Stimulated activated memory B cell treated with anti-CD40 and anti-IgM and Interleukin-4, amounts not matched to agents 10 μg/mL and 1 μg/mL and 100 μg/mL, for 72 hours (primary cell): ENCODE measurements around the gene COL24A1.
"Not testable (repeated sequence)": the region's sequence is repeated elsewhere in the genome, so short reads cannot be mapped to it uniquely, and the experiment has no call there.

Experiments
- ATAC-seq: fragments of 150-1000 bp; cut with Tn5 transposase; 2 replicates; pipeline ENCODE4 v1.10.0; 2021
- H3K27ac Mint-ChIP-seq: one replicate; pipeline ENCODE4 v1.8.0; 2022; ENCODE audit warnings: mild to moderate bottlenecking, mixed read lengths
- H3K27me3 Mint-ChIP-seq: one replicate; pipeline ENCODE4 v1.8.0; 2022; ENCODE audit warnings: mixed read lengths
- H3K36me3 Mint-ChIP-seq: one replicate; pipeline ENCODE4 v1.8.0; 2022; ENCODE audit warnings: mixed read lengths
- H3K4me1 Mint-ChIP-seq: one replicate; pipeline ENCODE4 v1.8.0; 2022; ENCODE audit warnings: mixed read lengths
- H3K4me3 Mint-ChIP-seq: one replicate; pipeline ENCODE4 v1.8.0; 2022; ENCODE audit warnings: mild to moderate bottlenecking, moderate library complexity, mixed read lengths
- H3K9me3 Mint-ChIP-seq: one replicate; pipeline ENCODE4 v1.8.0; 2022; ENCODE audit warnings: mixed read lengths

COL24A1 gene

DNA sequence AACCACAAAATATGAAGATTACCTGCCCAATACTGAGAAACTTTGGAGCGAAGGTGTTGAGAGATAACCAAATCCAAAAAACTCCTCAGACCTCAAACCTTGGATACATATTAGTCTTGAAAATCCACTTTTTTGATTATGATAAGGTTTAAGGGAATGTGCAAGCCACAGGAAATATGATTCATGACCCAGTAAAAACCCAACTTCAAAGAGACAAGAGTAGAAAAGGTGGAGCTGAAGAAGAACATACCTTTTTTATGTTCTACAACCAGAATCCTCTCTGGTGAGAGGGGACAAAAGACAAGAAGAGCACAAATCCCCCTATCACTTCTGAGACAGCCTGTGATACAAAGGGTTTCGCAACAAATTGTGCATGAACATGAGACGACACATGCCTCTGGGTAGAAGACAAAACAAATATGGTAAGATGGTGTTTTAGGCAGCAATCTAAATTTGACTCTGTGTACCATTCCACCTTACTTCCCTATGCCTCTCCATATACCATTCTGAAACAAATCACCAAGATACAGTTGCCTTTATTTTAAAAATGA is 37.3 kb downstream of the COL24A1 start:
- Mint-ChIP-seq H3K4me3 (no peak overlapping the region), H3K27me3 (no peaks in the 10 kb centered on the region), H3K36me3 (no peaks in the 10 kb centered on the region), H3K4me1 (no peaks in the 10 kb centered on the region), H3K27ac (no peak overlapping the region), H3K9me3 (peaks cover 7% of the 10 kb centered on the region)
- ATAC-seq: no peak

DNA sequence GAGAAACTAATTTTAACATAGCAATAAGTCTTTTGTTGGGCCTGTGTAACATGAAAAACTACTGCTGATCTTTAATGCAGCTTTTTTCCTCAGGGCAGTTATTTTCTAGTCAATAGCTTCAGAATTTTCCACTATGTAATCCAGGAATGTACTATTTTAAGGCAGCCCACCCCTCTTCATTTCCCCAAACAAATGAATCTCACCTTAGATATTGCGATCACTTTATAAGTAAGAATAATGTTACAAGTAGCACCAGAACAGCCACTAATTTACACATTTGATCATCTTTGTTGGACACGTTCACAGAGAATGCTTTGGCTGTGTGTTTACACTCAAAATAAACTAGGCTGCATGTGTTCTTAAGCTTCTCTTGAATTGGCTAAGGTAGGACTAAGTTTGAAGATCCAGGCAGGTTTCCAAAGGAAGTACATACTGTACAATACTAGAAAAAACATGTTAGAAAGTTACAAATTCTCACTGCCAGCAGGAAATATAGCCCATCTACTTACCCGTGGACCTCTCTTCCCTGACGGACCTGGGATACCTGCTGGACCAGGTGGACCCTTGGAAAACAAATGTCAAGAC is 41.7 kb downstream of the COL24A1 start:
- Mint-ChIP-seq H3K4me1 (no peaks in the 10 kb centered on the region), H3K27me3 (no peaks in the 10 kb centered on the region), H3K36me3 (no peaks in the 10 kb centered on the region), H3K27ac (no peak overlapping the region), H3K9me3 (peaks cover 9% of the 10 kb centered on the region), H3K4me3 (no peak overlapping the region)
- no peak for ATAC-seq

- no peaks in the 10 kb centered on the region for H3K27me3 Mint-ChIP-seq
- H3K36me3 Mint-ChIP-seq: no peaks in the 10 kb centered on the region
- peaks cover 9% of the 10 kb centered on the region for H3K9me3 Mint-ChIP-seq
- no peak overlapping the region for H3K4me3 Mint-ChIP-seq
- ATAC-seq: no peak
- no peaks in the 10 kb centered on the region for H3K4me1 Mint-ChIP-seq
- H3K27ac Mint-ChIP-seq: no peak overlapping the region
These were observed 42.3 kb downstream of the COL24A1 start for GRCh38 chr1:86114236-86114635.

- H3K4me1 Mint-ChIP-seq, H3K9me3 Mint-ChIP-seq, ATAC-seq, H3K27ac Mint-ChIP-seq, H3K27me3 Mint-ChIP-seq, H3K36me3 Mint-ChIP-seq, H3K4me3 Mint-ChIP-seq: not testable (repeated sequence)
These were observed 45.0 kb downstream of the COL24A1 start for GRCh38 chr1:86111590-86111989.

GRCh38 chr1:86110451-86111129 is 46.0 kb downstream of the COL24A1 start:
- Mint-ChIP-seq H3K27me3 (no peaks in the 10 kb centered on the region), H3K36me3 (no peaks in the 10 kb centered on the region), H3K9me3 (peaks cover 2% of the 10 kb centered on the region), H3K4me3 (no peak overlapping the region), H3K4me1 (no peaks in the 10 kb centered on the region), H3K27ac (no peak overlapping the region)
- ATAC-seq: peak; percentile 41

DNA sequence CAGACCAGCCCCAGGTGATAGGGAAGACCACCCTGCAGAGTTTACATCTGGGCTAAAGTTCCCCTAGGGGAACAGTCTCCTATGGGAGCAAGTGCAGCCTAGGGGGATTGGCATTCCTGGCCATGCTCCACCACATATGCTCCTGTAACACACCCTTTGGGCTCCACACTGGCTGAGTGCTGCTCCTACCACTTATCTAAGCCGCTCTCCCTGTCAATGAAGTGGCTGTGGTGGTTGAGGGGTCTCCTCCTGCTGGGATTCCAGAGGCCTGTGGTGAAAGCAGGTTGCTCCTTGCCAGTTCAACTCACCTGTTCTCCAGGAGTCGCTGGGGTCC is 51.1 kb downstream of the COL24A1 start:
- Mint-ChIP-seq H3K4me1 (no peaks in the 10 kb centered on the region), H3K36me3 (no peaks in the 10 kb centered on the region), H3K27me3 (no peaks in the 10 kb centered on the region), H3K27ac (no peak overlapping the region), H3K4me3 (no peak overlapping the region), H3K9me3 (no peaks in the 10 kb centered on the region)
- peak; percentile 39 for ATAC-seq

- H3K4me1 Mint-ChIP-seq: no peaks in the 10 kb centered on the region
- ATAC-seq: peak; percentile 27
These were observed 51.7 kb downstream of the COL24A1 start for GRCh38 chr1:86104606-86105532.

DNA sequence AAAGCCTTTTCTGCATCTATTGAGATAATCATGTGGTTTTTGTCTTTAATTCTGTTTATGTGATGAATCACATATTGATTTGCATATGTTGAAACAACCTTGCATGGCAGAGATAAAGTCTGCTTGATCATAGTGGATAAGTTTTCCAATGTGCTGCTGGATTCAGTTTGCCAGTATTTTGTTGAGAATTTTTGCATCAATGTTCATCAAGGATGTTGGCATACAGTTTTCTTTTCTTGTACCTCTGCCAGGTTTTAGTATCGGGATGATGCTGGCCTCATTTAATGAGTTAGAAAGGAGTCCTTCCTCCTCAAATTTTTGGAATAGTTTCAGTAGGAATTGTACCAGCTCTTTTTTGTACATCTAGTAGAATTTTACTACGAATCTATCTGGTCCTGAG is 55.0 kb downstream of the COL24A1 start:
- Mint-ChIP-seq H3K27me3 (peaks cover 7% of the 10 kb centered on the region), H3K27ac (no peak overlapping the region), H3K36me3 (no peaks in the 10 kb centered on the region), H3K4me1 (no peaks in the 10 kb centered on the region), H3K9me3 (no peaks in the 10 kb centered on the region), H3K4me3 (no peak overlapping the region)
- no peak for ATAC-seq

More at GRCh38 chr1:86104606-86105532, 51.7 kb downstream of the COL24A1 start:
- Mint-ChIP-seq H3K4me3 (no peak overlapping the region), H3K27me3 (no peaks in the 10 kb centered on the region), H3K27ac (no peak overlapping the region), H3K36me3 (no peaks in the 10 kb centered on the region), H3K9me3 (no peaks in the 10 kb centered on the region)

GRCh38 chr1:86100401-86100800 is 56.2 kb downstream of the COL24A1 start:
- H3K36me3 Mint-ChIP-seq: no peaks in the 10 kb centered on the region
- H3K27ac Mint-ChIP-seq: no peak overlapping the region
- H3K9me3 Mint-ChIP-seq: no peaks in the 10 kb centered on the region
- H3K27me3 Mint-ChIP-seq: peaks cover 7% of the 10 kb centered on the region
- ATAC-seq: no peak
- H3K4me1 Mint-ChIP-seq: no peaks in the 10 kb centered on the region
- H3K4me3 Mint-ChIP-seq: no peak overlapping the region

GRCh38 chr1:86089765-86090164 is 66.8 kb downstream of the COL24A1 start:
- H3K27ac Mint-ChIP-seq: no peak overlapping the region

GRCh38 chr1:86085741-86086409 is 70.7 kb downstream of the COL24A1 start:
- H3K4me1 Mint-ChIP-seq: peaks cover 6% of the 10 kb centered on the region
- no peak overlapping the region for H3K27ac Mint-ChIP-seq
- ATAC-seq: peak; percentile 47
- H3K27me3 Mint-ChIP-seq: no peaks in the 10 kb centered on the region
- H3K4me3 Mint-ChIP-seq: no peak overlapping the region
- no peaks in the 10 kb centered on the region for H3K9me3 Mint-ChIP-seq
- H3K36me3 Mint-ChIP-seq: no peaks in the 10 kb centered on the region

More at GRCh38 chr1:86089765-86090164, 66.8 kb downstream of the COL24A1 start:
- ATAC-seq: no peak
- H3K4me3 Mint-ChIP-seq: no peak overlapping the region
- peaks cover 6% of the 10 kb centered on the region for H3K4me1 Mint-ChIP-seq
- no peaks in the 10 kb centered on the region for H3K27me3 Mint-ChIP-seq
- no peaks in the 10 kb centered on the region for H3K36me3 Mint-ChIP-seq
- H3K9me3 Mint-ChIP-seq: peaks cover 4% of the 10 kb centered on the region

GRCh38 chr1:86084998-86085397 is 71.6 kb downstream of the COL24A1 start:
- Mint-ChIP-seq H3K4me3 (no peak overlapping the region), H3K9me3 (no peaks in the 10 kb centered on the region), H3K4me1 (peaks cover 6% of the 10 kb centered on the region), H3K27me3 (no peaks in the 10 kb centered on the region), H3K27ac (no peak overlapping the region), H3K36me3 (no peaks in the 10 kb centered on the region)
- no peak for ATAC-seq

DNA sequence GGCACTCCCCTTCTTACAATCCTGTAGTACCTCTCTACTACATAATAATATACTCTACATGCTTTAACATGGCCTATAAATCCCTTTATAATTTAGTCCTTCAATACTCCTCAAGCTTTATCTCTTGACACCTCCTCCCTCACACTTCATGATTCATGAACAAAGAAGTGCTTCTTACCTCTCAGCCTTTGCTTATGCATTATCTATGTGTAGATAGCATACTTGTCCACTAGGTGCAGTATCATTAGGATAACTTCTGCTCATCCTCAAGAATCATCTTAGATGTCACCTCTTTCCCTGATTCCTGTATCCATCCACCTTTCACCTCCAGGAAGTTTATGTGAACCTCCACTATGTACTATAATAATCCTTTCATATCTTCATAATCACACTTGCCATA is 74.4 kb downstream of the COL24A1 start:
- Mint-ChIP-seq H3K27ac (no peak overlapping the region), H3K4me1 (peaks cover 6% of the 10 kb centered on the region), H3K27me3 (no peaks in the 10 kb centered on the region), H3K9me3 (peaks cover 3% of the 10 kb centered on the region), H3K36me3 (no peaks in the 10 kb centered on the region), H3K4me3 (no peak overlapping the region)
- ATAC-seq: no peak

DNA sequence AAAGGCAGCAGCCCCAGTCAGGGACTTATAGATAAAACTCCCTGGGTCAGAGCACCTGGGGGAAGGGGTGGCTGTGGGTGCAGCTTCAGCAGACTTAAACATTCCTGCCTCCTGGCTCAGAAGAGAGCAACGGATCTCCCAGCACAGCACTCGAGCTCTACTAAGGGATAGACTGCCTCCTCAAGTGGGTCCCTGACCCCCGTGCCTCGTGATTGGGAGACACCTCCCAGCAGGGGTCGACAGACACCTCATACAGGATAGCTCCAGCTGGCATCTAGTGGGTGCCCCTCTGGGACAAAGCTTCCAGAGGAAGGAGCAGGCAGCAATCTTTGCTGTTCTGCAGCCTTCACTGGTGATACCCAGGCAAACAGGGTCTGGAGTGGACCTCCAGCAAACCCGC is 84.1 kb downstream of the COL24A1 start:
- H3K9me3 Mint-ChIP-seq, H3K4me1 Mint-ChIP-seq, ATAC-seq, H3K27me3 Mint-ChIP-seq, H3K27ac Mint-ChIP-seq, H3K36me3 Mint-ChIP-seq, H3K4me3 Mint-ChIP-seq: not testable (repeated sequence)

GRCh38 chr1:86071870-86072269 is 84.7 kb downstream of the COL24A1 start:
- H3K36me3 Mint-ChIP-seq, H3K4me3 Mint-ChIP-seq, H3K27me3 Mint-ChIP-seq, H3K4me1 Mint-ChIP-seq, ATAC-seq, H3K9me3 Mint-ChIP-seq, H3K27ac Mint-ChIP-seq: not testable (repeated sequence)
